GM04503 (cell line): ENCODE data around the gene SCYL2.
"Not testable (repeated sequence)": the region's sequence is repeated elsewhere in the genome, so short reads cannot be mapped to it uniquely, and the experiment has no call there.

Source experiments
- DNase-seq: peaks from one replicate; pipeline ENCODE4 v3.0.0-alpha.2; 2012; ENCODE audit warnings: low read depth

SCYL2 gene

GRCh38 chr12:100329800-100330199, 62.8 kb downstream of the SCYL2 start:
- DNase-seq, result no peak

- DNase-seq, result no peak
These were observed 64.9 kb downstream of the SCYL2 start for GRCh38 chr12:100331871-100332270.

GRCh38 chr12:100332852-100333251, 65.9 kb downstream of the SCYL2 start:
- no peak for DNase-seq

GRCh38 chr12:100337299-100337698, 70.3 kb downstream of the SCYL2 start:
- no peak for DNase-seq

GRCh38 chr12:100337727-100338126, 70.8 kb downstream of the SCYL2 start:
- no peak for DNase-seq

GRCh38 chr12:100339071-100339470, 72.1 kb downstream of the SCYL2 start:
- DNase-seq, result no peak

- not testable (repeated sequence) for DNase-seq
These were observed 75.9 kb downstream of the SCYL2 start for GRCh38 chr12:100342897-100343296.

- DNase-seq, result not testable (repeated sequence)
These were observed 77.4 kb downstream of the SCYL2 start for GRCh38 chr12:100344351-100344750.

- no peak for DNase-seq
These were observed 78.2 kb downstream of the SCYL2 start for GRCh38 chr12:100345020-100345767.

GRCh38 chr12:100346660-100347059, 79.7 kb downstream of the SCYL2 start:
- no peak for DNase-seq

- DNase-seq, result no peak
These were observed 81.9 kb downstream of the SCYL2 start for GRCh38 chr12:100348657-100349454.

- DNase-seq, result no peak
These were observed 89.8 kb downstream of the SCYL2 start, which contains the start of gene SLC17A8 for GRCh38 chr12:100356644-100357223. TSS of gene SLC17A8 (plus strand) at chr12:100357074. CDS start at chr12:100357392, 318 bp downstream.

- DNase-seq, result no peak
These were observed 92.3 kb downstream of the SCYL2 start for GRCh38 chr12:100359248-100359647.

GRCh38 chr12:100359822-100360221, 92.8 kb downstream of the SCYL2 start:
- no peak for DNase-seq

GRCh38 chr12:100360450-100360849, 93.5 kb downstream of the SCYL2 start:
- DNase-seq, result no peak

- no peak for DNase-seq
These were observed 97.3 kb downstream of the SCYL2 start for GRCh38 chr12:100364324-100364723.

GRCh38 chr12:100365411-100365810, 98.4 kb downstream of the SCYL2 start:
- no peak for DNase-seq

- DNase-seq, result no peak
These were observed 101.1 kb downstream of the SCYL2 start for GRCh38 chr12:100368066-100368465.

- DNase-seq, result no peak
These were observed 104.2 kb downstream of the SCYL2 start for GRCh38 chr12:100371146-100371545.

- DNase-seq, result no peak
These were observed 106.1 kb downstream of the SCYL2 start for GRCh38 chr12:100372853-100373640.

- DNase-seq, result peak; percentile 24
These were observed 108.2 kb downstream of the SCYL2 start for GRCh38 chr12:100375038-100375735.
